Thyroid gland (tissue), 4 donors: ENCODE data around the gene SMYD1.

Experiments
- POLR2A ChIP-seq, 2 donors: fragments of 450-650 bp; IDR thresholded peaks; one replicate each; pipeline ENCODE4 v1.6.1; 2017; ENCODE audit warnings: antibody characterized with exemption in 2 of 2, mild to moderate bottlenecking in 2 of 2, moderate library complexity in 1 of 2
- TF ChIP-seq, protein P1 (sequence below), 6 experiments: fragments of 200-600 bp in 3 of 6; fragments of 450-650 bp in 3 of 6; sonication (generic) in 3 of 6; IDR thresholded peaks; one replicate each; pipeline ENCODE4 v1.5.1; 2016 to 2019; ENCODE audit warnings: antibody characterized with exemption in 6 of 6, mild to moderate bottlenecking in 2 of 6, inconsistent platforms in 1 of 6, moderate library complexity in 1 of 6

DNA sequence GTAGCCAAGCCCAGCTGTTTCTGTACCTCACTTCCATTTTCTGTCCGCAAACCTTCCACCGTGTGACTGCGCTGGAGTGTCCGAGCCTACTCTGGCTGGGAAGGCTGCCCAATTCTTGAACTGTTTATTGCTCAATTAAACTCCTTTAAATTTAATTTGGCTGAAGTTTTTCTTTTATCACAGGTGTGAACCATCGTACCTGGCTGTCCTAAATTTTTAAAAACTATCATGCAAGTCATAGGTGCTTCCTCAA is 45.0 kb upstream of the SMYD1 start:
- TF ChIP-seq, protein P1, sequence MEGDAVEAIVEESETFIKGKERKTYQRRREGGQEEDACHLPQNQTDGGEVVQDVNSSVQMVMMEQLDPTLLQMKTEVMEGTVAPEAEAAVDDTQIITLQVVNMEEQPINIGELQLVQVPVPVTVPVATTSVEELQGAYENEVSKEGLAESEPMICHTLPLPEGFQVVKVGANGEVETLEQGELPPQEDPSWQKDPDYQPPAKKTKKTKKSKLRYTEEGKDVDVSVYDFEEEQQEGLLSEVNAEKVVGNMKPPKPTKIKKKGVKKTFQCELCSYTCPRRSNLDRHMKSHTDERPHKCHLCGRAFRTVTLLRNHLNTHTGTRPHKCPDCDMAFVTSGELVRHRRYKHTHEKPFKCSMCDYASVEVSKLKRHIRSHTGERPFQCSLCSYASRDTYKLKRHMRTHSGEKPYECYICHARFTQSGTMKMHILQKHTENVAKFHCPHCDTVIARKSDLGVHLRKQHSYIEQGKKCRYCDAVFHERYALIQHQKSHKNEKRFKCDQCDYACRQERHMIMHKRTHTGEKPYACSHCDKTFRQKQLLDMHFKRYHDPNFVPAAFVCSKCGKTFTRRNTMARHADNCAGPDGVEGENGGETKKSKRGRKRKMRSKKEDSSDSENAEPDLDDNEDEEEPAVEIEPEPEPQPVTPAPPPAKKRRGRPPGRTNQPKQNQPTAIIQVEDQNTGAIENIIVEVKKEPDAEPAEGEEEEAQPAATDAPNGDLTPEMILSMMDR (IDR thresholded peaks at IDR 0.05): no peak
- TF ChIP-seq POLR2A (IDR thresholded peaks at IDR 0.05): no peak
